H1 (cell line): Measurements from ENCODE around the gene PSMF1.

Experiments
- CHD2 ChIP-seq: IDR thresholded peaks from 2 replicates; pipeline ENCODE4 v1.6.1; 2012; ENCODE audit warnings: low read length, improper control_type of control experiment
- EP300 ChIP-seq, 2 experiments: IDR thresholded peaks; 1 replicate in 1 of 2; 2 replicates in 1 of 2; pipeline ENCODE4 v1.6.1; 2011 to 2012; ENCODE audit warnings: low read depth in 2 of 2, low read length in 2 of 2, mild to moderate bottlenecking in 2 of 2, borderline replicate concordance in 1 of 2, inconsistent platforms in 1 of 2, moderate library complexity in 1 of 2
- EZH2 ChIP-seq: fragments of 200-600 bp; sonication (generic); IDR thresholded peaks from 2 replicates; pipeline ENCODE4 v1.7.1; 2012; ENCODE audit warnings: low read depth, mild to moderate bottlenecking, moderate library complexity, low read length, inconsistent platforms; ENCODE audit not compliant: severe bottlenecking
- KDM5A ChIP-seq: fragments of 200-600 bp; IDR thresholded peaks from 2 replicates; pipeline ENCODE4 v1.7.1; 2012; ENCODE audit warnings: mild to moderate bottlenecking, low read length, inconsistent platforms, mixed read lengths
- NRF1 ChIP-seq: IDR thresholded peaks from 2 replicates; pipeline ENCODE4 v1.6.1; 2011; ENCODE audit warnings: mild to moderate bottlenecking, low read depth, low read length, improper control_type of control experiment
- RNF2 ChIP-seq: fragments of 200-900, 300-1000 bp; sonication (generic); IDR thresholded peaks from 2 replicates; pipeline ENCODE4 v1.7.1; 2016; ENCODE audit warnings: borderline replicate concordance, low read depth, mild to moderate bottlenecking, antibody characterized with exemption, low read length; ENCODE audit not compliant: poor library complexity, severe bottlenecking; ENCODE audit errors: missing control alignments
- TAF1 ChIP-seq: IDR thresholded peaks from 2 replicates; pipeline ENCODE4 v1.6.1; 2011; ENCODE audit warnings: mild to moderate bottlenecking, low read depth, low read length
- TBP ChIP-seq: IDR thresholded peaks from 2 replicates; pipeline ENCODE4 v1.6.1; 2011; ENCODE audit warnings: low read depth, low read length, improper control_type of control experiment
- TF ChIP-seq, protein P1 (sequence below), 3 experiments: IDR thresholded peaks; 1 replicate in 2 of 3; 2 replicates in 1 of 3; pipeline versions ENCODE4 v1.5.1 to v1.6.1; 2011; ENCODE audit warnings: low read length in 3 of 3, mild to moderate bottlenecking in 3 of 3, inconsistent platforms in 2 of 3, low read depth in 1 of 3, moderate library complexity in 1 of 3; ENCODE audit not compliant: insufficient read depth in 1 of 3; ENCODE audit errors: control extremely low read depth in 1 of 3
- TF ChIP-seq, protein P2 (sequence below): IDR thresholded peaks from 2 replicates; pipeline ENCODE4 v1.6.1; 2012; ENCODE audit warnings: inconsistent platforms
- TF ChIP-seq, protein P3 (sequence below): IDR thresholded peaks from 2 replicates; pipeline ENCODE4 v1.6.1; 2012; ENCODE audit warnings: inconsistent platforms

DNA sequence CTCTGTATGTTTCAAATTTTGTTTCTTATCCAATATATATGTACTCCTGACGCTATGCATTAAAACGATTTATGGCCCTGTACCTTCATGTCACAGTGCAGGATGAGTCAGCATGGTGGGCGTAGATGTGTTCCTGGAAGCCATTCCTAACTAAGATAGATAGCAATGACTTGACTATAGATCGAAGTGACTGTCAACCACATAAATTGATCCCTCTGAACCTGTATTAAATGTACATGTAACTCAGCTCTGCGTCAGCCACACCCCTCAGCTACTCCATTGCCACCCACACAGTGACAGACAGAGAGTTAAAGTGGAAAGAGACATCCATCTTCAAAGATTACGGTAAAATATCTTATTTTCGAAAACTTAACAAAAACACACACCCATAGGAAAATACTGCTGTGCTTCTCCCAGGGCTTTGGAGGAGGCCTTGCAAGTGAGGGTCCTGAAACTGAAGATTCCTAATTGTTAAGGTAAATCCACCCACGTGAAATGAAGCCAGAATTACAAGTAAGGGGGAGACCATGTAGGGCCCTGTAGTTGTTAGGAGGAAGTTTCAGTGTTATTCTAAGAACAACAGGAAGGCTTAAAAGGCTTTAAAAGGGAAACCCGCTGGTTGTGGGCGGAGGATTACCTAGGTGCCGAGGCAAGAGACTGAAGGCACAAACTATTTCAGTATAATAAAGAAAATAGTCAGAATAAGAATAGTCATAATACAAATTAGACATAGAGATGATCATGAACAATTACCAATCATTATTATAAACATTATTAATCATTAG, 97.2 kb downstream of the PSMF1 start:
- no peak for TF ChIP-seq TAF1
- TF ChIP-seq, protein P1, sequence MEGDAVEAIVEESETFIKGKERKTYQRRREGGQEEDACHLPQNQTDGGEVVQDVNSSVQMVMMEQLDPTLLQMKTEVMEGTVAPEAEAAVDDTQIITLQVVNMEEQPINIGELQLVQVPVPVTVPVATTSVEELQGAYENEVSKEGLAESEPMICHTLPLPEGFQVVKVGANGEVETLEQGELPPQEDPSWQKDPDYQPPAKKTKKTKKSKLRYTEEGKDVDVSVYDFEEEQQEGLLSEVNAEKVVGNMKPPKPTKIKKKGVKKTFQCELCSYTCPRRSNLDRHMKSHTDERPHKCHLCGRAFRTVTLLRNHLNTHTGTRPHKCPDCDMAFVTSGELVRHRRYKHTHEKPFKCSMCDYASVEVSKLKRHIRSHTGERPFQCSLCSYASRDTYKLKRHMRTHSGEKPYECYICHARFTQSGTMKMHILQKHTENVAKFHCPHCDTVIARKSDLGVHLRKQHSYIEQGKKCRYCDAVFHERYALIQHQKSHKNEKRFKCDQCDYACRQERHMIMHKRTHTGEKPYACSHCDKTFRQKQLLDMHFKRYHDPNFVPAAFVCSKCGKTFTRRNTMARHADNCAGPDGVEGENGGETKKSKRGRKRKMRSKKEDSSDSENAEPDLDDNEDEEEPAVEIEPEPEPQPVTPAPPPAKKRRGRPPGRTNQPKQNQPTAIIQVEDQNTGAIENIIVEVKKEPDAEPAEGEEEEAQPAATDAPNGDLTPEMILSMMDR (IDR thresholded peaks at IDR 0.05; ENCODE audit: control extremely low read depth in 1 of 3, insufficient read depth in 1 of 3, low read depth in 1 of 3, low read length in 3 of 3): no peak
- no peak for TF ChIP-seq NRF1
- TF ChIP-seq CHD2: no peak
- TF ChIP-seq, protein P2, sequence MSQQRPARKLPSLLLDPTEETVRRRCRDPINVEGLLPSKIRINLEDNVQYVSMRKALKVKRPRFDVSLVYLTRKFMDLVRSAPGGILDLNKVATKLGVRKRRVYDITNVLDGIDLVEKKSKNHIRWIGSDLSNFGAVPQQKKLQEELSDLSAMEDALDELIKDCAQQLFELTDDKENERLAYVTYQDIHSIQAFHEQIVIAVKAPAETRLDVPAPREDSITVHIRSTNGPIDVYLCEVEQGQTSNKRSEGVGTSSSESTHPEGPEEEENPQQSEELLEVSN: no peak
- no peak for TF ChIP-seq KDM5A
- no peak for TF ChIP-seq TBP
- TF ChIP-seq, protein P3, sequence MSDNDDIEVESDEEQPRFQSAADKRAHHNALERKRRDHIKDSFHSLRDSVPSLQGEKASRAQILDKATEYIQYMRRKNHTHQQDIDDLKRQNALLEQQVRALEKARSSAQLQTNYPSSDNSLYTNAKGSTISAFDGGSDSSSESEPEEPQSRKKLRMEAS: no peak
- no peak for TF ChIP-seq EZH2
- TF ChIP-seq RNF2: no peak
- no peak for TF ChIP-seq EP300 (IDR thresholded peaks at IDR 0.05; ENCODE audit: borderline replicate concordance in 1 of 2, low read depth in 2 of 2, low read length in 2 of 2)
